Omental fat pad (tissue), 4 donors: Measurements from ENCODE around the gene PRIMPOL. TPM values are rescaled to one million over a fixed set of nuclear protein-coding genes. Genes with fewer than 3 reads are reported as not detected.
"Not testable (repeated sequence)": the region's sequence is repeated elsewhere in the genome, so short reads cannot be mapped to it uniquely, and the experiment has no call there.

Experiments used
- ATAC-seq: fragments of 150-250 bp; one replicate; pipeline ENCODE4 v1.9.1; 2016; ENCODE audit warnings: mild to moderate bottlenecking, moderate library complexity; ENCODE audit not compliant: low FRiP score
- DNase-seq: peaks from one replicate; pipeline ENCODE4 v3.0.0-alpha.2; 2019; ENCODE audit warnings: low spot score
- CTCF ChIP-seq, 3 donors: fragments of 450-650 bp; IDR thresholded peaks; one replicate each; pipeline ENCODE4 v1.5.1; 2016 to 2017; ENCODE audit warnings: antibody characterized with exemption in 3 of 3, mild to moderate bottlenecking in 3 of 3, moderate library complexity in 2 of 3
- total RNA-seq, 4 donors: library from RNA; depleted of rRNA; stranded (reverse); fragments of >200 nt; gene quantifications; one replicate each; pipeline ENCODE4 v1.1.0, GENCODE V29; 2016

The PRIMPOL gene
- total RNA-seq, 4 donors from 2014 or later, result 8.2 to 23.0 (median 13.7) TPM

DNA sequence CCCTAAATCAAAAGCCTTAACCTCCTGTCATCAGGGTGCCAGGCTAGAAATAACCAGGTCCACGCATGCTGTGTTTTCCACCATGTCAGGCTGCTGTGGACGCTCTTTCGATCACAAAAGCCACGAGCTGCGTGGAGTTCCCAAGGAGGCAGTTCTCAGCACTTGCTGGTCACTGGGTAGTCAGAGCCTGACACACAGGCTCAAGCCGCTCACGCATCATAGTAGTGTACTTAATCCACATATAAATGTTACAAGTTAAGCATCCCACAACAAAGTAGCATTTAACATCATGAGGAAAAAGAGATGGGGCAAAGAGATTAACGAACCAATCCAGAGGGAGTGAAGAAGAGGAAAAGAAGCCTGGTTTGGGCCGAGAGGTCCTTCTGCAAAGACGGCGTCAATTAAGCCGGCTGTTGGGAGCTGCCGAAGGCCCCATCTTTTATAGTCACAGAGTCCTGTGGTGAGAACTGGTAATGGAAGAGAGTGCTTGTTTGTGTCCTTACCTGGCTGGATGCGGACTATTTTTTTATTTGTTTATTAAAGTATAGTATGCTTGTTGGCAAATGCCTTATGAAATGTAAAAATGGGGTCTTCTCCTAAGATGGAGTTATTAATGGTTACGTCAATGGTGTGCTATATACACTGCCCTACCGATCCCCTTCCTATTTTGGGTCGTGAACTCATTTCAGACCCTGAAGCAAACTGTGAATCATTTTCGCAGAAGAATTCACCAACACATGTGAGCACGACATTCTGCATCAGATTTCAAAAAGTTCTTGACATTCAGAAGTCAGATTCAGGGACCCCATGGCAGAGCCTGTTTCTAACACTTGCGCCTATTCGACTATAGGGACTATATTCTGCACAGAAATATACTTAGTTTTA lies 675 bp downstream of the PRIMPOL start:
- ATAC-seq (peak; percentile 61), DNase-seq (peak; percentile 26)
- no peak for TF ChIP-seq CTCF (IDR thresholded peaks at IDR 0.05)

- DNase-seq (no peak), ATAC-seq (no peak)
- no peak for TF ChIP-seq CTCF (IDR thresholded peaks at IDR 0.05)
These were observed 2.4 kb downstream of the PRIMPOL start for GRCh38 chr4:184651899-184652298.

- ATAC-seq, DNase-seq: not testable (repeated sequence)
These were observed 3.1 kb downstream of the PRIMPOL start for GRCh38 chr4:184652681-184653080.

DNA sequence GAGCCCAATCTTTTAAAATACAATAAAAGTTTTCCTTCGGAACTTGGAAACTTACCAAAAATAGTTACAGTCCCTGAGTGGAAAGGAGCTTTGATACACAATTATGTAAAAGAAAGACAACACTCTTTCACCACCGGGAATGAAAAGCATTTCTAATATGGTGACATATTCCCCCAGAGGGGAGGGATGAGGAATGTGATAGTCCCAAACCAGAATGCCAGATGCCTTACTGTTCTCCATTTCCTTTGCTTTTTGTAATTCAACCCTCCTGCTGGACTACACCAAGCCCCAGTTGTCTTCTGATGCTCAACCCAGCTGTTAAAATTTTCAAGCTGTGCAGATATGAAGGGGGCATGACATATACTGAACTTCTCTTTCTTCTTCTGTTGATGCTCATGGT lies 4.1 kb downstream of the PRIMPOL start:
- no peak for DNase-seq
- no peak for TF ChIP-seq CTCF (IDR thresholded peaks at IDR 0.05)
- no peak for ATAC-seq

DNA sequence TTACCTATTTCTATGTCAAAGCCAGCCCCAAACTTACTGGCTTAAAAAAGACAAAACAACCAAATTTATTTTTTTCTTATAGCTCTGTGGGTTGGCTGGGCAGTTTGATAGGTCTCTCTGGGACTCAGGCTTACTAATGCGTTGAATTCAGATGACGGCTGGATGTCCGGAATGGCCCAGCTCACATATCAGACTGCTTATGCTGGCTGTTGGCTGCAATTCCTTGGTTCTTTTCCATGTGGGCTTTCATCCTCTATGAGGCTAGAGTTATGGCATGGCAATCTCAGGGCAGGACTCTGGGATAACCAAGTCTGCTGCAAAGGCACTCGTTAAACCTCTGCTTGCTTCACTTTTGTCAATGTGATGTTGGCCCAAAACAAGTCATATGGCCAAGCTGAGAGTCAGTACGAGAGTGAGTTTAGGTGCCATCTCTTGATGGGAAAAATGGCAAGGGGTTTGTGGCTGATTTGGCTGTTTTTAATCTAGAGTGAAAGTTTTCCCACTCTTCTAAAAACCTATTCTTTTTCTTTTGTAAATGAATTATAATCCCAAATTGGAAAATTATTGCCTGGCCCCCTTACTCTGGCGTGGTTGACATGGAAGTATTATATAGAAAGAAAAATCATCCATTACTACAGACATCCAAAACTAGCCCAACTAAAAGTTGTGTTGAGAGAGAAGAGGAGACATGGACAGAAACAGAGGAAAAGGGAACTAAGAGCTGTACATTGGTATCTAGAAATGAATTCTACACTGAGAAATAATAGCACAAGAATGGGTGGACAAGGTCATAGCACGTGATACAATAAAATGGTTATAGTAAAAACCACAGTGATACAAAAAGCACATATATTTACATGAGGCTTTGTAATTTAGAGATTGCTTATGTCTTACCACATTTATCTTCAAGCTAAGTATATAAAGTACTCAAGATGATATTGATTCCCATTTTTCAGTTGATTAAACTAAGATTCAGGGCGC lies 6.6 kb downstream of the PRIMPOL start:
- DNase-seq (no peak), ATAC-seq (no peak)
- no peak for TF ChIP-seq CTCF (IDR thresholded peaks at IDR 0.05)

DNA sequence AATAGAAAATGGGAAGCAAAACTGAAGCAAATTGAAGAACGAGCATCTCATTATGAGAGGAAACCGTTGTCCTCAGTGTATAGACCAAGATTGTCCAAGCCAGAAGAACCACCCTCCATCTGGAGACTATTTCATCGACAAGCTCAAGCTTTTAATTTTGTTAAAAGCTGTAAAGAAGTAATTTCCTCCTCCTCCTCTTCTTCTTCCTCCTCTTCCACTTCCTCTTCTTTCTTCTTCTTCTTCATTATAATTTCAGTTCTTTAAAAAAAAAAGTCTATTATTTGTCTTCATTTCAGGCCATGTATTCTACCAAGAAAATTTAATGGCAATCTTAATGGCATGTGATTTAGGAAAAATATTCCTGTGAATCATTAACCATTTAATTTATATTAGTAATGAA lies 7.6 kb downstream of the PRIMPOL start:
- ATAC-seq (no peak), DNase-seq (no peak)
- TF ChIP-seq CTCF (IDR thresholded peaks at IDR 0.05), result no peak

GRCh38 chr4:184657820-184658219 lies 8.3 kb downstream of the PRIMPOL start:
- not testable (repeated sequence) for DNase-seq, ATAC-seq
